K562 (cell line): ENCODE measurements around the gene SLC6A6. TPM values are rescaled to one million over a fixed set of nuclear protein-coding genes. Genes with fewer than 3 reads are reported as not detected.
A peak's percentile ranks its signal among the peaks of the same experiment; 100 is the strongest.

Source experiments
- ARID4B ChIP-seq: sonication (generic); formaldehyde crosslinking; IDR thresholded peaks from 2 replicates; pipeline ENCODE4 v1.8.0; 2022; ENCODE audit warnings: mild to moderate bottlenecking, missing genetic modification reagents
- FOS ChIP-seq: IDR thresholded peaks from 3 replicates; pipeline ENCODE4 v1.6.1; 2011; ENCODE audit not compliant: insufficient read length; ENCODE audit errors: extremely low read depth
- ILK ChIP-seq: fragments of 450-650 bp; IDR thresholded peaks from 2 replicates; pipeline ENCODE4 v1.6.1; 2016; ENCODE audit warnings: missing genetic modification characterization, low read depth, mild to moderate bottlenecking, missing compliant biosample characterization, moderate library complexity, borderline replicate concordance
- KDM4B ChIP-seq, 2 experiments: fragments of 450-650 bp in 1 of 2; sonication (generic) in 1 of 2; IDR thresholded peaks; 2 replicates each; pipeline ENCODE4 v1.6.1; 2016 to 2017; ENCODE audit warnings: borderline replicate concordance in 2 of 2, antibody characterized with exemption in 1 of 2, low read depth in 1 of 2, mild to moderate bottlenecking in 1 of 2
- NEUROD1 ChIP-seq: fragments of 150-350 bp; IDR thresholded peaks from 2 replicates; pipeline ENCODE4 v1.6.1; 2014; ENCODE audit warnings: borderline replicate concordance, low read length, low read depth; ENCODE audit not compliant: partially characterized antibody
- PCBP1 ChIP-seq: fragments of 200-400 bp; formaldehyde crosslinking; IDR thresholded peaks from 2 replicates; pipeline ENCODE4 v1.6.1; 2018; ENCODE audit warnings: mild to moderate bottlenecking, low read depth, low read length; ENCODE audit not compliant: poor library complexity, severe bottlenecking
- RBBP5 ChIP-seq: fragments of 200-600 bp; sonication (generic); IDR thresholded peaks from 2 replicates; pipeline ENCODE4 v1.6.1; 2012; ENCODE audit warnings: borderline replicate concordance, mild to moderate bottlenecking, low read length, control low read depth, inconsistent platforms; ENCODE audit not compliant: insufficient read depth, poor library complexity, severe bottlenecking
- RFX1 ChIP-seq: fragments of 450-650 bp; IDR thresholded peaks from 2 replicates; pipeline ENCODE4 v1.6.1; 2016; ENCODE audit warnings: mild to moderate bottlenecking, moderate library complexity
- RHOXF2B ChIP-seq: fragments of 250-450 bp; sonication (Bioruptor Pico); conservative IDR thresholded peaks from 2 replicates; pipeline ENCODE4 v1.5.1; 2021
- SETDB1 ChIP-seq: IDR thresholded peaks from one replicate; pipeline ENCODE4 v1.6.1; 2012; ENCODE audit warnings: low read length, control low read depth, inconsistent platforms
- SP2 ChIP-seq: IDR thresholded peaks from 2 replicates; pipeline ENCODE4 v1.6.1; 2011; ENCODE audit warnings: mild to moderate bottlenecking, low read depth, low read length, moderate library complexity; ENCODE audit not compliant: poor library complexity, severe bottlenecking; ENCODE audit errors: extremely low read depth
- ZFP30 ChIP-seq: fragments of 250-450 bp; sonication (Bioruptor Pico); IDR thresholded peaks from 2 replicates; pipeline ENCODE4 v1.8.0; 2022; ENCODE audit warnings: moderate library complexity, mild to moderate bottlenecking, inconsistent platforms, borderline replicate concordance
- ZNF408 ChIP-seq: fragments of 250-450 bp; sonication (Bioruptor Pico); IDR thresholded peaks from 2 replicates; pipeline ENCODE4 v1.4.0; 2020; ENCODE audit warnings: low read depth, mild to moderate bottlenecking, moderate library complexity
- polyA plus RNA-seq, 8 experiments: library from polyadenylated mRNA; depleted of rRNA in 4 of 8; stranded (reverse) in 5 of 8; unstranded in 3 of 8; fragments of >200 nt; fragmentation: Nextera tagmentation in 2 of 8; fragmentation: Illumina TruSeq in 1 of 8; extraction: Ambion mirVana in 2 of 8; extraction: Trizol in 1 of 8; gene quantifications; 2 replicates each; pipeline versions ENCODE4 v1.2.1 to v1.2.3, GENCODE V29; 2011 to 2014; ENCODE audit warnings: inconsistent platforms in 1 of 8, missing spikeins in 1 of 8
- total RNA-seq, 7 experiments: library from RNA; depleted of rRNA in 6 of 7; stranded (reverse); fragments of >200 nt in 6 of 7; fragmentation: Illumina TruSeq in 2 of 7; extraction: Trizol in 2 of 7; gene quantifications; 2 replicates each; pipeline versions ENCODE4 v1.2.1 to v1.2.3, GENCODE V29; 2011 to 2021; ENCODE audit warnings: low replicate concordance in 1 of 7
- TF ChIP-seq, protein P1 (sequence below): IDR thresholded peaks from 2 replicates; pipeline ENCODE4 v1.6.1; 2014; ENCODE audit warnings: antibody characterized with exemption
- TF ChIP-seq, protein P2 (sequence below): fragments of 450-650 bp; IDR thresholded peaks from 2 replicates; pipeline ENCODE4 v1.6.1; 2016; ENCODE audit warnings: low read depth, mild to moderate bottlenecking, moderate library complexity
- TF ChIP-seq, protein P3 (sequence below): fragments of 450-650 bp; IDR thresholded peaks from 2 replicates; pipeline ENCODE4 v1.6.1; 2016; ENCODE audit warnings: mild to moderate bottlenecking

The SLC6A6 gene
- total and polyA plus RNA-seq, 9 of the 15 experiments (the other 6 are each of a cell fraction or from before 2014, with no cell fraction given): 12.3 to 203 (median 93.2) TPM

DNA sequence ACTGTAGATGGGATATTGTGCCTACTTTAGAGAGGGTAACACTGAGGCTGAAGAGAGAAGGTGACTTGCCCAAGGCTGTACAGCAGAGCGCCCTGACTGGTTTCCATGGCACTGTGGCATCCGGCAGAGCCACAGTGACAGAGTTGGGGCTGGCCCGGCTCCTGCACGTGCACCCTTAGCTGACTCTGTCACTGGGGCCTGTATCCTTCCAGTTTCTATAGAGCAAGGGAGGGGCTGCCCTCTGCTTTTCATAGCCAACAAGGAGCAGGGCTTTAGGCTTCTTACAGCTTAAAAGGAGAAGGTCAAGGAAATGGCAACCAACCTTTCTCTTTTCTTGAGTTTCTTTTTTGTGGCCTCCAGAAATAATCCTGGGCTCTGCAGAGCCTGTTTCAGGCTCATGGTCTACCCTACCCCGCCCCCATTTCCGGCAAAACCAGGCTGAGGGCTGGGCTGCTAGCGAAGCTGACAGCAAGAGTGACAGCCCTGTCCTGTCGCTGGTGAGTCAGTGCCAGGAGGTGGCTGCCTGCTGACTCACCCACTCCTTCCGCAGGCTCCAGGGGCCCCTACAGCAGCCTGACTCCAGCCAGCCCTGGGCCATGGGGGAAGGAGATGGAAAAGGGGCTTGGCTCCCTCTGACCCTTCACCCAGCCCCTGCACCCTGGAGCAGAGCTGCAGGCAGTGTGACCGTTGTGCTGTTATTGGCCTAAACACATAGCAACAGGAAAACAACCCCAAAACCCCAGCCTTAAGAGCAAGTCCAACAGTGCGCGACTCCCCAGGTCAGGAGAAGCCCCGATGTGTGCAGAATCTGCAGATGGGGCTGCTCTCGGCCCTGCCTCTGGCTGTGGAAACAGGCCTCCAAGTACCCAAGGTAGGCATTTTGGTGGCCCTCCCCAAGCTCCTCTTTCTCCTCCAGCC lies 29.8 kb downstream of the SLC6A6 start (continued):
- peak; percentile 38 for TF ChIP-seq ARID4B (CRISPR knock-in tag)
- peak; percentile 83 for TF ChIP-seq NEUROD1
- TF ChIP-seq RBBP5: no peak
- TF ChIP-seq SP2: no peak
- no peak for TF ChIP-seq PCBP1
- TF ChIP-seq, protein P1, sequence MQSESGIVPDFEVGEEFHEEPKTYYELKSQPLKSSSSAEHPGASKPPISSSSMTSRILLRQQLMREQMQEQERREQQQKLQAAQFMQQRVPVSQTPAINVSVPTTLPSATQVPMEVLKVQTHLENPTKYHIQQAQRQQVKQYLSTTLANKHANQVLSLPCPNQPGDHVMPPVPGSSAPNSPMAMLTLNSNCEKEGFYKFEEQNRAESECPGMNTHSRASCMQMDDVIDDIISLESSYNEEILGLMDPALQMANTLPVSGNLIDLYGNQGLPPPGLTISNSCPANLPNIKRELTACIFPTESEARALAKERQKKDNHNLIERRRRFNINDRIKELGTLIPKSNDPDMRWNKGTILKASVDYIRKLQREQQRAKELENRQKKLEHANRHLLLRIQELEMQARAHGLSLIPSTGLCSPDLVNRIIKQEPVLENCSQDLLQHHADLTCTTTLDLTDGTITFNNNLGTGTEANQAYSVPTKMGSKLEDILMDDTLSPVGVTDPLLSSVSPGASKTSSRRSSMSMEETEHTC: peak; percentile 94
- peak in 1 of 2 experiments; percentile 57; a peak in 1 of 4 replicates for TF ChIP-seq KDM4B (IDR thresholded peaks at IDR 0.05; ENCODE audit: borderline replicate concordance in 2 of 2, low read depth in 1 of 2)
- TF ChIP-seq FOS: peak; percentile 76
- TF ChIP-seq SETDB1: no peak
- TF ChIP-seq ILK (tag): no peak
- TF ChIP-seq ZFP30 (CRISPR knock-in tag): no peak
- TF ChIP-seq, protein P2, sequence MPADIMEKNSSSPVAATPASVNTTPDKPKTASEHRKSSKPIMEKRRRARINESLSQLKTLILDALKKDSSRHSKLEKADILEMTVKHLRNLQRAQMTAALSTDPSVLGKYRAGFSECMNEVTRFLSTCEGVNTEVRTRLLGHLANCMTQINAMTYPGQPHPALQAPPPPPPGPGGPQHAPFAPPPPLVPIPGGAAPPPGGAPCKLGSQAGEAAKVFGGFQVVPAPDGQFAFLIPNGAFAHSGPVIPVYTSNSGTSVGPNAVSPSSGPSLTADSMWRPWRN: 0 out of 2 replicates have a peak, but pooled peaks have one; percentile 16
- TF ChIP-seq ZNF408: no peak
- TF ChIP-seq RHOXF2B (CRISPR knock-in tag): no peak
- peak; percentile 63; the same call in 1 of the 2 replicates for TF ChIP-seq RFX1
- TF ChIP-seq, protein P3, sequence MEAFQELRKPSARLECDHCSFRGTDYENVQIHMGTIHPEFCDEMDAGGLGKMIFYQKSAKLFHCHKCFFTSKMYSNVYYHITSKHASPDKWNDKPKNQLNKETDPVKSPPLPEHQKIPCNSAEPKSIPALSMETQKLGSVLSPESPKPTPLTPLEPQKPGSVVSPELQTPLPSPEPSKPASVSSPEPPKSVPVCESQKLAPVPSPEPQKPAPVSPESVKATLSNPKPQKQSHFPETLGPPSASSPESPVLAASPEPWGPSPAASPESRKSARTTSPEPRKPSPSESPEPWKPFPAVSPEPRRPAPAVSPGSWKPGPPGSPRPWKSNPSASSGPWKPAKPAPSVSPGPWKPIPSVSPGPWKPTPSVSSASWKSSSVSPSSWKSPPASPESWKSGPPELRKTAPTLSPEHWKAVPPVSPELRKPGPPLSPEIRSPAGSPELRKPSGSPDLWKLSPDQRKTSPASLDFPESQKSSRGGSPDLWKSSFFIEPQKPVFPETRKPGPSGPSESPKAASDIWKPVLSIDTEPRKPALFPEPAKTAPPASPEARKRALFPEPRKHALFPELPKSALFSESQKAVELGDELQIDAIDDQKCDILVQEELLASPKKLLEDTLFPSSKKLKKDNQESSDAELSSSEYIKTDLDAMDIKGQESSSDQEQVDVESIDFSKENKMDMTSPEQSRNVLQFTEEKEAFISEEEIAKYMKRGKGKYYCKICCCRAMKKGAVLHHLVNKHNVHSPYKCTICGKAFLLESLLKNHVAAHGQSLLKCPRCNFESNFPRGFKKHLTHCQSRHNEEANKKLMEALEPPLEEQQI: no peak
